B cell (primary cell): Measurements from ENCODE around the gene ZNF521. TPM values are rescaled to one million over a fixed set of nuclear protein-coding genes. Genes with fewer than 3 reads are reported as not detected.

Source experiments
- ATAC-seq: fragments of 200-7000 bp; cut with Tn5 transposase; one replicate; pipeline ENCODE4 v1.10.0; 2021; ENCODE audit warnings: low read depth, mild to moderate bottlenecking, moderate number of reproducible peaks, moderate library complexity
- CTCF ChIA-PET: fragments of 350-600 bp; sonication (Branson Sonifier 250); formaldehyde crosslinking; loops from one replicate; lab custom pipeline; 2021; ENCODE audit warnings: antibody characterized with exemption, inconsistent platforms; lab: Charles Lee
- POLR2A ChIA-PET: fragments of 350-600 bp; sonication (Branson Sonifier 250); formaldehyde crosslinking; loops from one replicate; lab custom pipeline; 2021; ENCODE audit warnings: antibody characterized with exemption; lab: Charles Lee
- DNase-seq: peaks from one replicate; pipeline ENCODE4 v3.0.0; 2013
- H2AFZ ChIP-seq: 2 replicates; pipeline ENCODE4 v1.6.1; 2012; ENCODE audit warnings: mild to moderate bottlenecking, low read depth, low read length; ENCODE audit not compliant: insufficient read depth, poor library complexity, severe bottlenecking
- H3K27ac ChIP-seq, 2 donors: 1 replicate in 1 of 2; 2 replicates in 1 of 2; pipeline ENCODE4 v1.5.1; 2012 to 2013; ENCODE audit warnings: low read length in 2 of 2, mild to moderate bottlenecking in 2 of 2, moderate library complexity in 1 of 2
- H3K27me3 ChIP-seq, 4 experiments: fragments of 200-600 bp in 1 of 4; sonication (generic) in 1 of 4; replicated peaks in 1 of 4; 1 replicate in 2 of 4; 2 replicates in 2 of 4; pipeline versions ENCODE4 v1.6.1 to v1.7.0; 2013 to 2016; ENCODE audit warnings: low read length in 3 of 4, mild to moderate bottlenecking in 2 of 4, mixed read lengths in 1 of 4, moderate library complexity in 1 of 4; ENCODE audit not compliant: insufficient read depth in 4 of 4, control insufficient read depth in 3 of 4; ENCODE audit errors: control extremely low read depth in 1 of 4
- H3K36me3 ChIP-seq, 2 experiments: replicated peaks in 1 of 2; 1 replicate in 1 of 2; 2 replicates in 1 of 2; pipeline versions ENCODE4 v1.6.1 to v1.7.1; 2013; ENCODE audit warnings: low read length in 1 of 2; ENCODE audit not compliant: insufficient read depth in 2 of 2, control insufficient read depth in 1 of 2; ENCODE audit errors: control extremely low read depth in 1 of 2, extremely low read depth in 1 of 2
- H3K4me1 ChIP-seq, 2 donors: fragments of 200-600 bp in 1 of 2; sonication (generic) in 1 of 2; 1 replicate in 1 of 2; 2 replicates in 1 of 2; pipeline versions ENCODE4 v1.5.1 to v1.6.1; 2013 to 2017; ENCODE audit warnings: low read length in 2 of 2; ENCODE audit not compliant: control insufficient read depth in 2 of 2, insufficient read depth in 2 of 2
- H3K4me2 ChIP-seq: replicated peaks from 2 replicates; pipeline ENCODE3; 2012; ENCODE audit warnings: mild to moderate bottlenecking, low read depth, low read length; ENCODE audit not compliant: poor library complexity, severe bottlenecking
- H3K4me3 ChIP-seq, 5 experiments: fragments of 200-600 bp in 1 of 5; sonication (generic) in 1 of 5; 1 replicate in 3 of 5; 2 replicates in 2 of 5; pipeline versions ENCODE4 v1.5.1 to v1.7.0; 2011 to 2016; ENCODE audit warnings: low read length in 4 of 5, mild to moderate bottlenecking in 4 of 5, low read depth in 2 of 5, control low read depth in 1 of 5, moderate library complexity in 1 of 5; ENCODE audit not compliant: insufficient read depth in 1 of 5; ENCODE audit errors: control extremely low read depth in 1 of 5, extremely low read depth in 1 of 5
- H3K79me2 ChIP-seq: fragments of 200-600 bp; sonication (generic); one replicate; pipeline ENCODE4 v1.6.0; 2016; ENCODE audit warnings: low read length; ENCODE audit not compliant: control insufficient read depth, insufficient read depth
- H3K9ac ChIP-seq: fragments of 200-600 bp; sonication (generic); 2 replicates; pipeline ENCODE4 v1.6.1; 2017; ENCODE audit warnings: mild to moderate bottlenecking, low read length, moderate library complexity
- H3K9me3 ChIP-seq, 3 donors: one replicate each; pipeline versions ENCODE4 v1.6.1 to v1.7.1; 2013; ENCODE audit warnings: low read length in 2 of 3; ENCODE audit not compliant: control insufficient read depth in 2 of 3, insufficient read depth in 1 of 3; ENCODE audit errors: control extremely low read depth in 1 of 3
- H4K20me1 ChIP-seq: 2 replicates; pipeline ENCODE4 v1.6.0; 2012; ENCODE audit warnings: mild to moderate bottlenecking, low read length; ENCODE audit not compliant: insufficient read depth, control insufficient read depth, poor library complexity, severe bottlenecking
- H3K27ac Mint-ChIP-seq: one replicate; pipeline ENCODE4 v1.8.0; 2021; ENCODE audit warnings: mixed read lengths
- H3K27me3 Mint-ChIP-seq: one replicate; pipeline ENCODE4 v1.8.0; 2021; ENCODE audit warnings: mixed read lengths
- H3K4me1 Mint-ChIP-seq: one replicate; pipeline ENCODE4 v1.8.0; 2021; ENCODE audit warnings: mixed read lengths
- H3K4me3 Mint-ChIP-seq: one replicate; pipeline ENCODE4 v1.8.0; 2021; ENCODE audit warnings: mixed read lengths
- H3K9me3 Mint-ChIP-seq: one replicate; pipeline ENCODE4 v1.8.0; 2022; ENCODE audit warnings: mixed read lengths; ENCODE audit not compliant: insufficient read depth
- EZH2 ChIP-seq: IDR thresholded peaks from 2 replicates; pipeline ENCODE4 v1.6.1; 2012; ENCODE audit warnings: borderline replicate concordance, low read depth, mild to moderate bottlenecking, moderate library complexity, low read length; ENCODE audit not compliant: insufficient read depth, poor library complexity, severe bottlenecking
- WGBS: methylation state at CpG from one replicate; pipeline ENCODE4 v1.1.5; 2013; ENCODE audit warnings: missing lambda C conversion rate; ENCODE audit not compliant: insufficient coverage; 5-methylcytosine and 5-hydroxymethylcytosine counted together
- intact Hi-C: fragments of 100-400 bp; cut with micrococcal nuclease; formaldehyde crosslinking; loops from one replicate; pipeline ENCODE4 v1.10.0; 2022
- polyA plus RNA-seq: library from polyadenylated mRNA; depleted of rRNA; stranded (reverse); fragments of >200 nt; gene quantifications from 2 replicates; pipeline ENCODE4 v1.2.3, GENCODE V29; 2012
- total RNA-seq, 2 donors: library from RNA; stranded (reverse); fragments of 120-200 nt in 1 of 2; gene quantifications; 1 replicate in 1 of 2; 2 replicates in 1 of 2; pipeline versions ENCODE4 v1.2.3 to v1.2.4, GENCODE V29; 2013 to 2022
- TF ChIP-seq, protein P1 (sequence below): fragments of 200-600 bp; IDR thresholded peaks from one replicate; pipeline ENCODE4 v1.8.0; 2022; ENCODE audit warnings: antibody characterized with exemption, mild to moderate bottlenecking

ZNF521 gene
- total and polyA plus RNA-seq, 2 donors (not counting 1 experiment from before 2014, with no cell fraction given), result 0.04 to 9.0 TPM

DNA sequence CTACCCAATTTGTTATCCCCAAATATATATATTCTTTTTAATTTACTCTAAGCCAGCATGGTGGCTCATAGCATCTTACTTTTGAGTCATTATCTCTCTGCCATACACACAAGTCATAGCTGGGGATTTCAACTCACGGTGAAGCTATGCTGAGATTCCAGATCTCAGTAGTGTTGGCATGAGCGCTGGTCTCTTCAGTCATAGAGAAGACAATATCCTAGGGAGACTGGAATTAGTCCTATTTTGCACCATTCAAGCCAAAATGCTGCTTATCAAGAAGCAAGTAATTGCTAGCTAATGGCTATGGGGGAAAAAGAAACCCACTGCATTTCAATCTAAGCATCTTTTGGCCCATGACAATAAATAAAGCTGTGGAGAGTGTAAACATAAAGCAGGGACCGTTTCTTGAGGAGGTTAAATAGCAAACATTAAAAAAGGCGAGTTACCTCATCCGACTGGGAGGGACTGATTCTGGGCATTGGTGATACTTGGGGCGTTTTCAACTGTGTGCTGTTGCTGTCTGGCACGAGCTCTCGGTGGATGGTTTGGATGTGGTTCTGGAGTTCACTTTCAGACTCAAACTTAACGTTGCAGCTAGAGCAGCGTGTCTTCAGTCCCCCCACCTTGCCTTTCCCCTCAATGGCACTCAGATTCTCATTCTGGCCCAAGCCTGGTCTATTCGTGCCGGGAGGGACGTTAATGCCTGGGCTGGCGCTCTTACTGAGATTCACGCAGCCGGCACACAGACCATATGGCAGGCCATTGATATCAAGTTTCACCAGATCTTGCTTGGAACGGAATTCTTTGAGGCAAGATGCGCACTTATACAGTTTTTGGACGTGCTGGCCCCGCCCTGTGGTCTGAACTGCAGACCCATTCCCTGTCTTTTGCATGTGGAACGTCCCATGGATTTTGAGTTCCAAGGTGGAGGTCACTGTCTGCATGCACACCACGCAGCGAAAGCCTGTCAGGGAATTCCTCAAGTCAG lies 127.8 kb downstream of the ZNF521 start:
- WGBS, result 93% methylated on average over 19 of the region's 23 CpGs
- no peaks in the 10 kb centered on the region for H3K36me3 ChIP-seq
- peaks cover 3% of the 10 kb centered on the region for H3K27me3 Mint-ChIP-seq
- H3K27me3 ChIP-seq, result no peaks in the 10 kb centered on the region
- no peak overlapping the region for H3K9ac ChIP-seq
- H3K79me2 ChIP-seq, result no peaks in the 10 kb centered on the region
- no peak overlapping the region for H3K27ac ChIP-seq
- no peak overlapping the region for H3K4me3 ChIP-seq
- H3K9me3 Mint-ChIP-seq, result no peaks in the 10 kb centered on the region
- POLR2A ChIA-PET, result no interaction called here
- ATAC-seq (no peak), DNase-seq (no peak)
- no peak overlapping the region for H3K4me2 ChIP-seq
- H3K4me1 Mint-ChIP-seq, result no peaks in the 10 kb centered on the region
- CTCF ChIA-PET, result interaction anchor here (1.0 kb wide), 1 partner anchor 8 kb away, joined by 3 read pairs; no protein-coding TSS in a partner anchor
- no peak overlapping the region for H3K4me3 Mint-ChIP-seq
- no peak overlapping the region for H3K27ac Mint-ChIP-seq
- TF ChIP-seq, protein P1, sequence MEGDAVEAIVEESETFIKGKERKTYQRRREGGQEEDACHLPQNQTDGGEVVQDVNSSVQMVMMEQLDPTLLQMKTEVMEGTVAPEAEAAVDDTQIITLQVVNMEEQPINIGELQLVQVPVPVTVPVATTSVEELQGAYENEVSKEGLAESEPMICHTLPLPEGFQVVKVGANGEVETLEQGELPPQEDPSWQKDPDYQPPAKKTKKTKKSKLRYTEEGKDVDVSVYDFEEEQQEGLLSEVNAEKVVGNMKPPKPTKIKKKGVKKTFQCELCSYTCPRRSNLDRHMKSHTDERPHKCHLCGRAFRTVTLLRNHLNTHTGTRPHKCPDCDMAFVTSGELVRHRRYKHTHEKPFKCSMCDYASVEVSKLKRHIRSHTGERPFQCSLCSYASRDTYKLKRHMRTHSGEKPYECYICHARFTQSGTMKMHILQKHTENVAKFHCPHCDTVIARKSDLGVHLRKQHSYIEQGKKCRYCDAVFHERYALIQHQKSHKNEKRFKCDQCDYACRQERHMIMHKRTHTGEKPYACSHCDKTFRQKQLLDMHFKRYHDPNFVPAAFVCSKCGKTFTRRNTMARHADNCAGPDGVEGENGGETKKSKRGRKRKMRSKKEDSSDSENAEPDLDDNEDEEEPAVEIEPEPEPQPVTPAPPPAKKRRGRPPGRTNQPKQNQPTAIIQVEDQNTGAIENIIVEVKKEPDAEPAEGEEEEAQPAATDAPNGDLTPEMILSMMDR, result no peak
- no peak for TF ChIP-seq EZH2
- no peaks in the 10 kb centered on the region for H4K20me1 ChIP-seq
- H2AFZ ChIP-seq, result no peak overlapping the region
- H3K9me3 ChIP-seq, result no peaks in the 10 kb centered on the region
- no peaks in the 10 kb centered on the region for H3K4me1 ChIP-seq
- intact Hi-C loops, result no loop called here

DNA sequence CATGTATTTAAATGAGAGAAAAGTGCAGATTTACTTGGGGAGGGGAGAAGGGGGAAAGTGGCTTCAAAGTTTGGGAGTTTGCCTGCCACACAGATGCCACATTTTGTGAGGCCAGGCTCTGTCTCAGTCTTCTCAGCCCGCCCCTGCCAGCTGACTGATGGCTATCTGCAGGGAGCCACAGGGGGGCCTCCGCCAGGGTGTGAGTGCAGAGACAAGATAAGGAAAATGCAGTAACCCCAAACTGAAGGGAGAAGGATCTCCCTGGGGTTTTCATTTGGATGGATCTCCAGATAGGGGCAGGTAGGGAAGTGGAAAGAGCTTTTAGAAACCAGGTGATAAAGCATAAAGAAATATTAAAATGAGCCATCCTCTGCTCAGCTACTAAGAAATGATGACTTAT lies 128.8 kb downstream of the ZNF521 start:
- Histone ChIP-seq H4K20me1 (no peaks in the 10 kb centered on the region), H3K4me3 (no peak overlapping the region), H3K36me3 (no peaks in the 10 kb centered on the region), H2AFZ (no peak overlapping the region), H3K27ac (no peak overlapping the region), H3K9me3 (no peaks in the 10 kb centered on the region), H3K4me2 (no peak overlapping the region), H3K9ac (no peak overlapping the region), H3K27me3 (no peaks in the 10 kb centered on the region), H3K79me2 (no peaks in the 10 kb centered on the region), H3K4me1 (no peaks in the 10 kb centered on the region)
- no peak for TF ChIP-seq EZH2
- TF ChIP-seq, protein P1, result no peak
- Mint-ChIP-seq H3K4me1 (no peaks in the 10 kb centered on the region), H3K4me3 (no peak overlapping the region), H3K9me3 (no peaks in the 10 kb centered on the region), H3K27me3 (peaks cover 3% of the 10 kb centered on the region), H3K27ac (no peak overlapping the region)
- intact Hi-C loops, result no loop called here
- 63% methylated on average over 1 of the region's 2 CpGs for WGBS
- ChIA-PET CTCF (interaction anchor here (1.0 kb wide), 1 partner anchor 9 kb away, joined by 3 read pairs; no protein-coding TSS in a partner anchor), POLR2A (no interaction called here)
- no peak for DNase-seq
- ATAC-seq, result no peak
